Astrocyte (in vitro differentiated cells and primary cell): ENCODE data around the gene KCNC1. TPM values are rescaled to one million over a fixed set of nuclear protein-coding genes. Genes with fewer than 3 reads are reported as not detected.

Experiments used
- DNase-seq: peaks from one replicate; pipeline ENCODE4 v3.0.0-alpha.2; 2010; ENCODE audit warnings: low read depth
- FAIRE-seq: peaks from 2 replicates; lab custom pipeline; 2011; peaks lifted over from hg19 to GRCh38; lab: Jason Lieb, UNC
- H2AFZ ChIP-seq: 2 replicates; pipeline ENCODE4 v1.6.0; 2012; ENCODE audit warnings: low read depth, low read length, inconsistent platforms
- H3K27ac ChIP-seq: 2 replicates; pipeline ENCODE4 v1.5.1; 2011; ENCODE audit warnings: low read depth, low read length, inconsistent platforms
- H3K27me3 ChIP-seq: 2 replicates; pipeline ENCODE4 v1.6.0; 2011; ENCODE audit warnings: low read length, inconsistent platforms; ENCODE audit not compliant: insufficient read depth
- H3K36me3 ChIP-seq: 2 replicates; pipeline ENCODE4 v1.5.1; 2011; ENCODE audit warnings: low read length, inconsistent platforms; ENCODE audit not compliant: insufficient read depth
- H3K4me1 ChIP-seq: 2 replicates; pipeline ENCODE4 v1.5.1; 2011; ENCODE audit warnings: low read length, inconsistent platforms; ENCODE audit not compliant: insufficient read depth
- H3K4me2 ChIP-seq: 2 replicates; pipeline ENCODE4 v1.6.0; 2012; ENCODE audit warnings: low read length, inconsistent platforms
- H3K4me3 ChIP-seq: 2 replicates; pipeline ENCODE4 v1.5.1; 2011; ENCODE audit warnings: low read depth, mild to moderate bottlenecking, low read length, inconsistent platforms; ENCODE audit not compliant: insufficient read depth
- H3K79me2 ChIP-seq: 2 replicates; pipeline ENCODE4 v1.6.0; 2012; ENCODE audit warnings: mild to moderate bottlenecking, low read length, inconsistent platforms; ENCODE audit not compliant: insufficient read depth
- H3K9ac ChIP-seq: 2 replicates; pipeline ENCODE4 v1.6.0; 2012; ENCODE audit warnings: mild to moderate bottlenecking, low read length, inconsistent platforms
- H3K9me3 ChIP-seq: 2 replicates; pipeline ENCODE4 v1.5.1; 2012; ENCODE audit warnings: low read depth, mild to moderate bottlenecking, low read length, inconsistent platforms; ENCODE audit not compliant: insufficient read depth
- H4K20me1 ChIP-seq: 2 replicates; pipeline ENCODE4 v1.6.0; 2012; ENCODE audit warnings: low read length, inconsistent platforms; ENCODE audit not compliant: insufficient read depth
- H3K27ac Mint-ChIP-seq: one replicate; pipeline ENCODE4 v1.8.0; 2021; ENCODE audit warnings: mild to moderate bottlenecking, mixed read lengths; ENCODE audit not compliant: unreplicated experiment
- H3K27me3 Mint-ChIP-seq: one replicate; pipeline ENCODE4 v1.8.0; 2021; ENCODE audit warnings: low read depth, mixed read lengths; ENCODE audit not compliant: unreplicated experiment
- H3K36me3 Mint-ChIP-seq: one replicate; pipeline ENCODE4 v1.8.0; 2021; ENCODE audit warnings: low read depth, mixed read lengths; ENCODE audit not compliant: unreplicated experiment
- H3K4me1 Mint-ChIP-seq: one replicate; pipeline ENCODE4 v1.8.0; 2021; ENCODE audit warnings: low read depth, mixed read lengths; ENCODE audit not compliant: unreplicated experiment
- H3K4me3 Mint-ChIP-seq: one replicate; pipeline ENCODE4 v1.8.0; 2021; ENCODE audit warnings: mild to moderate bottlenecking, moderate library complexity, mixed read lengths; ENCODE audit not compliant: unreplicated experiment
- H3K9me3 Mint-ChIP-seq: one replicate; pipeline ENCODE4 v1.8.0; 2021; ENCODE audit warnings: mild to moderate bottlenecking, mixed read lengths; ENCODE audit not compliant: unreplicated experiment
- EZH2 ChIP-seq: IDR thresholded peaks from 2 replicates; pipeline ENCODE4 v1.6.1; 2012; ENCODE audit warnings: mild to moderate bottlenecking, low read length, inconsistent platforms; ENCODE audit not compliant: insufficient read depth
- total RNA-seq: library from RNA; stranded (reverse); gene quantifications from 2 replicates; pipeline ENCODE4 v1.2.1, GENCODE V29; 2021
- TF ChIP-seq, protein P1 (sequence below): IDR thresholded peaks from 2 replicates; pipeline ENCODE4 v1.5.1; 2011; ENCODE audit warnings: low read depth, mild to moderate bottlenecking, inconsistent platforms, low read length, moderate library complexity; ENCODE audit not compliant: insufficient read depth

The KCNC1 gene
- total RNA-seq, 1 donor from 2014 or later = 0.05 TPM

DNA sequence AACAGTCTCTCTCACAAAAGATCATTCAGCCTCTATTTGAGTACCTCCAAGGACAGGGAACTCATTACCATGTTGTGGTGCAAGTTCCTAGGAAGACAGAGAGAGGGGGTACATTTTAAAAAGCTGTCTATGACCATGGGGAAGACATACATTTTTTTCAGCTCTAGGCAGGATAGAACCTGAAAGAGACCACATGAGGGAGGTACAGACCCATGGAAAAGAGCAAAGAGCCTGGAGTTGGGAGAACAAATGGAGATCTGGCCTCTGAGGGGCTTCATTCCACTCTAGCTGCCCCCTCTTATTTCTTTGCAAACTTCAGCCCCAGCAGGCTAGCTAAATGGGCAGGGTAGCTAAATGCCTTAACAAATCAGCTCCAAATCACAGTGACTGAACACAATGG lies 36.3 kb downstream of the KCNC1 start:
- H3K36me3 ChIP-seq = no peaks in the 10 kb centered on the region
- no peak for TF ChIP-seq EZH2
- TF ChIP-seq, protein P1, sequence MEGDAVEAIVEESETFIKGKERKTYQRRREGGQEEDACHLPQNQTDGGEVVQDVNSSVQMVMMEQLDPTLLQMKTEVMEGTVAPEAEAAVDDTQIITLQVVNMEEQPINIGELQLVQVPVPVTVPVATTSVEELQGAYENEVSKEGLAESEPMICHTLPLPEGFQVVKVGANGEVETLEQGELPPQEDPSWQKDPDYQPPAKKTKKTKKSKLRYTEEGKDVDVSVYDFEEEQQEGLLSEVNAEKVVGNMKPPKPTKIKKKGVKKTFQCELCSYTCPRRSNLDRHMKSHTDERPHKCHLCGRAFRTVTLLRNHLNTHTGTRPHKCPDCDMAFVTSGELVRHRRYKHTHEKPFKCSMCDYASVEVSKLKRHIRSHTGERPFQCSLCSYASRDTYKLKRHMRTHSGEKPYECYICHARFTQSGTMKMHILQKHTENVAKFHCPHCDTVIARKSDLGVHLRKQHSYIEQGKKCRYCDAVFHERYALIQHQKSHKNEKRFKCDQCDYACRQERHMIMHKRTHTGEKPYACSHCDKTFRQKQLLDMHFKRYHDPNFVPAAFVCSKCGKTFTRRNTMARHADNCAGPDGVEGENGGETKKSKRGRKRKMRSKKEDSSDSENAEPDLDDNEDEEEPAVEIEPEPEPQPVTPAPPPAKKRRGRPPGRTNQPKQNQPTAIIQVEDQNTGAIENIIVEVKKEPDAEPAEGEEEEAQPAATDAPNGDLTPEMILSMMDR = no peak
- FAIRE-seq (no peak), DNase-seq (no peak)
- no peak overlapping the region for H3K27ac ChIP-seq
- peaks cover 19% of the 10 kb centered on the region for H3K27me3 Mint-ChIP-seq
- H3K27me3 ChIP-seq = no peaks in the 10 kb centered on the region
- H3K9me3 ChIP-seq = no peaks in the 10 kb centered on the region
- no peaks in the 10 kb centered on the region for H3K36me3 Mint-ChIP-seq
- H3K4me1 Mint-ChIP-seq = no peaks in the 10 kb centered on the region
- H3K9me3 Mint-ChIP-seq = peaks cover 5% of the 10 kb centered on the region
- H3K79me2 ChIP-seq = no peaks in the 10 kb centered on the region
- no peaks in the 10 kb centered on the region for H4K20me1 ChIP-seq
- H3K4me1 ChIP-seq = no peaks in the 10 kb centered on the region
- H2AFZ ChIP-seq = no peak overlapping the region
- H3K27ac Mint-ChIP-seq = no peak overlapping the region
- H3K4me3 Mint-ChIP-seq = no peak overlapping the region
- no peak overlapping the region for H3K9ac ChIP-seq
- H3K4me2 ChIP-seq = no peak overlapping the region
- no peak overlapping the region for H3K4me3 ChIP-seq

DNA sequence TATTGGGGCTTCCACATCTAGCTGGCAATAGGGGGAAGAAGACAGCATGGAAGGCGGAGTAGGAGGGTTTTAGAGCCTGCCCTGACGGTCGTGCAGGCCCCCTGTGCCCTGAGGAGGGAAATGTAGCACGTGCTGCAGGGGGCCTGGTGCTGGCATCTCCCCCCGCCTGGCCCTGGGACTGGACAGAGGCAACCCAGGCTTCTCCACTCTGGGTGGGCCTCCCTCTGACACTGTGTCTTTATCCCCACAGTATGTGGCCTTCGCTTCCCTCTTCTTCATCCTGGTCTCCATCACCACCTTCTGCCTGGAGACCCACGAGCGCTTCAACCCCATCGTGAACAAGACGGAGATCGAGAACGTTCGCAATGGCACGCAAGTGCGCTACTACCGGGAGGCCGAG lies 36.8 kb downstream of the KCNC1 start:
- Histone ChIP-seq H3K9me3 (no peaks in the 10 kb centered on the region), H3K9ac (no peak overlapping the region), H2AFZ (no peak overlapping the region), H3K36me3 (no peaks in the 10 kb centered on the region), H3K4me3 (no peak overlapping the region), H4K20me1 (no peaks in the 10 kb centered on the region), H3K79me2 (no peaks in the 10 kb centered on the region), H3K4me2 (no peak overlapping the region), H3K27ac (no peak overlapping the region), H3K4me1 (no peaks in the 10 kb centered on the region), H3K27me3 (no peaks in the 10 kb centered on the region)
- Mint-ChIP-seq H3K27ac (no peak overlapping the region), H3K27me3 (peaks cover 19% of the 10 kb centered on the region), H3K36me3 (no peaks in the 10 kb centered on the region), H3K9me3 (peaks cover 5% of the 10 kb centered on the region), H3K4me3 (no peak overlapping the region), H3K4me1 (no peaks in the 10 kb centered on the region)
- FAIRE-seq (no peak), DNase-seq (no peak)
- TF ChIP-seq, protein P1 = no peak
- no peak for TF ChIP-seq EZH2

DNA sequence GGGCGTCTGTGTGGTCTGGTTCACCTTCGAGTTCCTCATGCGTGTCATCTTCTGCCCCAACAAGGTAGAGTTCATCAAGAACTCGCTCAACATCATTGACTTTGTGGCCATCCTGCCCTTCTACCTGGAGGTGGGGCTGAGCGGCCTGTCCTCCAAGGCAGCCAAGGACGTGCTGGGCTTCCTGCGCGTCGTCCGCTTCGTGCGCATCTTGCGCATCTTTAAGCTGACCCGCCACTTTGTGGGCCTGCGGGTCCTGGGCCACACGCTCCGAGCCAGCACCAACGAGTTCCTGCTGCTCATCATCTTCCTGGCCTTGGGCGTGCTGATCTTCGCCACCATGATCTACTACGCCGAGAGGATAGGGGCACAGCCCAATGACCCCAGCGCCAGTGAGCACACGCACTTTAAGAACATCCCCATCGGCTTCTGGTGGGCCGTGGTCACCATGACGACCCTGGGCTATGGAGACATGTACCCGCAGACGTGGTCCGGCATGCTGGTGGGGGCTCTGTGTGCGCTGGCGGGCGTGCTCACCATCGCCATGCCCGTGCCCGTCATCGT lies 37.3 kb downstream of the KCNC1 start:
- Mint-ChIP-seq H3K4me1 (no peaks in the 10 kb centered on the region), H3K9me3 (peaks cover 5% of the 10 kb centered on the region), H3K27ac (no peak overlapping the region), H3K27me3 (peaks cover 21% of the 10 kb centered on the region), H3K4me3 (no peak overlapping the region), H3K36me3 (no peaks in the 10 kb centered on the region)
- H3K27me3 ChIP-seq = no peaks in the 10 kb centered on the region
- H4K20me1 ChIP-seq = no peaks in the 10 kb centered on the region
- H3K4me2 ChIP-seq = no peak overlapping the region
- no peak overlapping the region for H3K9ac ChIP-seq
- H3K4me3 ChIP-seq = no peak overlapping the region
- H3K9me3 ChIP-seq = no peaks in the 10 kb centered on the region
- H3K36me3 ChIP-seq = no peaks in the 10 kb centered on the region
- no peak overlapping the region for H2AFZ ChIP-seq
- no peak for DNase-seq
- no peak for FAIRE-seq
- H3K79me2 ChIP-seq = no peaks in the 10 kb centered on the region
- no peaks in the 10 kb centered on the region for H3K4me1 ChIP-seq
- TF ChIP-seq EZH2 = no peak
- H3K27ac ChIP-seq = no peak overlapping the region
